Lower leg skin (tissue), 3 donors: ENCODE results near the gene DNAJB9.

Experiments used
- POLR2A ChIP-seq, 2 donors: fragments of 450-650 bp; IDR thresholded peaks; one replicate each; pipeline ENCODE4 v1.6.1; 2016 to 2017; ENCODE audit warnings: antibody characterized with exemption in 2 of 2, mild to moderate bottlenecking in 1 of 2, moderate library complexity in 1 of 2
- TF ChIP-seq, protein P1 (sequence below), 3 donors: fragments of 450-650 bp; IDR thresholded peaks; one replicate each; pipeline ENCODE4 v1.5.1; 2016; ENCODE audit warnings: antibody characterized with exemption in 3 of 3, mild to moderate bottlenecking in 3 of 3, moderate library complexity in 2 of 3

DNA sequence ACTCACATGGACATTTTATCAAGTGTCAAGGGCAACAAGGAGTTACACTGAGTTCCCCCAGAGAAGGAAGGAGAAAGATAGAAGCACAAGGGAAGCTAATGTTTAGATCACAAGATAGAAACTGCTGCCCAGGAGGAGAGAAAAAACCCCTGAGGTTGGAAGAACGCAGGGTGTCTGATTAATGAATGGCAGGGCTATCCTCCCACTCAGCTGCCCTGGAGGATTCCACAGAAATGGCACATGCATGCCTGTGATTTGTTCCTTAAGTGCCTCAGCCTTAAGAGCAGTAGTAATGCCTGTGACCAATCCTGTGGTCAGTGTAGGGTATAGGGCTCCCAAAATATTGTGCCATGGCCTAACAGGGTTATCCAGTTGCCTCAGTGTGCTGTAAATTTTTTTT lies 20.2 kb downstream of the DNAJB9 start:
- TF ChIP-seq POLR2A (IDR thresholded peaks at IDR 0.05) = no peak
- TF ChIP-seq, protein P1, sequence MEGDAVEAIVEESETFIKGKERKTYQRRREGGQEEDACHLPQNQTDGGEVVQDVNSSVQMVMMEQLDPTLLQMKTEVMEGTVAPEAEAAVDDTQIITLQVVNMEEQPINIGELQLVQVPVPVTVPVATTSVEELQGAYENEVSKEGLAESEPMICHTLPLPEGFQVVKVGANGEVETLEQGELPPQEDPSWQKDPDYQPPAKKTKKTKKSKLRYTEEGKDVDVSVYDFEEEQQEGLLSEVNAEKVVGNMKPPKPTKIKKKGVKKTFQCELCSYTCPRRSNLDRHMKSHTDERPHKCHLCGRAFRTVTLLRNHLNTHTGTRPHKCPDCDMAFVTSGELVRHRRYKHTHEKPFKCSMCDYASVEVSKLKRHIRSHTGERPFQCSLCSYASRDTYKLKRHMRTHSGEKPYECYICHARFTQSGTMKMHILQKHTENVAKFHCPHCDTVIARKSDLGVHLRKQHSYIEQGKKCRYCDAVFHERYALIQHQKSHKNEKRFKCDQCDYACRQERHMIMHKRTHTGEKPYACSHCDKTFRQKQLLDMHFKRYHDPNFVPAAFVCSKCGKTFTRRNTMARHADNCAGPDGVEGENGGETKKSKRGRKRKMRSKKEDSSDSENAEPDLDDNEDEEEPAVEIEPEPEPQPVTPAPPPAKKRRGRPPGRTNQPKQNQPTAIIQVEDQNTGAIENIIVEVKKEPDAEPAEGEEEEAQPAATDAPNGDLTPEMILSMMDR (IDR thresholded peaks at IDR 0.05) = no peak
